Esophagus squamous epithelium (tissue), 5 donors: Measurements from ENCODE around the gene PXYLP1. TPM values are rescaled to one million over a fixed set of nuclear protein-coding genes. Genes with fewer than 3 reads are reported as not detected.

Source experiments
- DNase-seq: peaks from one replicate; lab custom pipeline; 2025; lab: John Stamatoyannopoulos, UW
- H3K27ac ChIP-seq, 4 donors: fragments of 200-600 bp; sonication (generic); one replicate each; pipeline ENCODE4 v1.5.1; 2016 to 2019; ENCODE audit warnings: mild to moderate bottlenecking in 1 of 4
- H3K27me3 ChIP-seq, 4 donors: fragments of 200-600 bp; sonication (generic); 1 replicate in 3 of 4; 2 replicates in 1 of 4; pipeline versions ENCODE4 v1.5.1 to v1.6.0; 2017 to 2021; ENCODE audit warnings: antibody characterized with exemption in 1 of 4
- H3K36me3 ChIP-seq, 3 donors: fragments of 200-600 bp; sonication (generic); one replicate each; pipeline ENCODE4 v1.5.1; 2016 to 2019
- H3K4me1 ChIP-seq, 3 donors: fragments of 200-600 bp; sonication (generic); one replicate each; pipeline ENCODE4 v1.5.1; 2017 to 2019
- H3K4me3 ChIP-seq, 4 donors: fragments of 200-600 bp; sonication (generic); 1 replicate in 3 of 4; 2 replicates in 1 of 4; pipeline ENCODE4 v1.5.1; 2016 to 2019; ENCODE audit warnings: mild to moderate bottlenecking in 2 of 4, moderate library complexity in 1 of 4
- H3K9me3 ChIP-seq, 3 donors: fragments of 200-600 bp; sonication (generic); one replicate each; pipeline ENCODE4 v1.5.1; 2016 to 2019
- POLR2A ChIP-seq, 4 donors: fragments of 450-650 bp; IDR thresholded peaks; one replicate each; pipeline ENCODE4 v1.6.1; 2017; ENCODE audit warnings: antibody characterized with exemption in 4 of 4, mild to moderate bottlenecking in 4 of 4, moderate library complexity in 3 of 4
- WGBS, 2 donors: methylation state at CpG; one replicate each; pipeline ENCODE4 v1.1.5; 2018; 5-methylcytosine and 5-hydroxymethylcytosine counted together
- intact Hi-C: fragments of 100-400 bp; cut with DNase I; formaldehyde crosslinking; loops from one replicate; pipeline ENCODE4 v1.15.0; 2022
- total RNA-seq, 4 donors: library from RNA; depleted of rRNA; stranded (reverse); fragments of >200 nt; gene quantifications; one replicate each; pipeline ENCODE4 v1.1.0, GENCODE V29; 2016
- TF ChIP-seq, protein P1 (sequence below), 6 experiments: fragments of 450-650 bp in 4 of 6; fragments of 200-600 bp in 2 of 6; sonication (generic) in 2 of 6; IDR thresholded peaks; one replicate each; pipeline ENCODE4 v1.5.1; 2016 to 2019; ENCODE audit warnings: antibody characterized with exemption in 6 of 6, mild to moderate bottlenecking in 4 of 6, moderate library complexity in 4 of 6
- donor health status: DM: yes; HTN: yes; CAD: no.

The PXYLP1 gene
- total RNA-seq, 4 donors from 2014 or later: 2.9 to 7.8 (median 4.1) TPM

DNA sequence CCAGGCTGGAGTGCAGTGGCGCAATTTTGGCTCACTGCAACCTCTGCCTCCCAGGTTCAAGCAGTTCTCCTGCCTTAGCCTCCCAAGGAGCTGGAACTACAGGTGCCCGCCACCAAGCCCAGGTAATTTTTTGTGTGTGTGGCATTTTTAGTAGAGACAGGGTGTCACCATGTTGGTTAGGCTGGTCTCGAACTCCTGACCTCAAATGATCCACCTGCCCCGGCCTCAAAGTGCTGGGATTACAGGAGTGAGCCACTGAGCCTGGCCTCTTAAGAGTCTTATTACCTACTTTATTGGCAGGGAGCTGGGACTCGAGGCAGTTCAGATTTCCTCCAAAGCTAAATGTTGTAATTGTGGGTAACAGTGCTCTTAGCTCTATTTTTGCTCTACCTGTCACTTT is 16.4 kb downstream of the PXYLP1 start:
- Histone ChIP-seq H3K9me3 (no peaks in the 10 kb centered on the region), H3K4me3 (no peak overlapping the region), H3K27me3 (no peaks in the 10 kb centered on the region), H3K4me1 (peaks cover 0 to 7% (median 0%) of the 10 kb centered on the region in 3 donors), H3K36me3 (no peaks in the 10 kb centered on the region), H3K27ac (no peak overlapping the region)
- DNase-seq: no peak
- intact Hi-C loops: no loop called here
- 84 to 90% methylated on average over 3 to 5 of the region's 5 CpGs for WGBS, 2 donors
- TF ChIP-seq POLR2A (IDR thresholded peaks at IDR 0.05): no peak
- TF ChIP-seq, protein P1, sequence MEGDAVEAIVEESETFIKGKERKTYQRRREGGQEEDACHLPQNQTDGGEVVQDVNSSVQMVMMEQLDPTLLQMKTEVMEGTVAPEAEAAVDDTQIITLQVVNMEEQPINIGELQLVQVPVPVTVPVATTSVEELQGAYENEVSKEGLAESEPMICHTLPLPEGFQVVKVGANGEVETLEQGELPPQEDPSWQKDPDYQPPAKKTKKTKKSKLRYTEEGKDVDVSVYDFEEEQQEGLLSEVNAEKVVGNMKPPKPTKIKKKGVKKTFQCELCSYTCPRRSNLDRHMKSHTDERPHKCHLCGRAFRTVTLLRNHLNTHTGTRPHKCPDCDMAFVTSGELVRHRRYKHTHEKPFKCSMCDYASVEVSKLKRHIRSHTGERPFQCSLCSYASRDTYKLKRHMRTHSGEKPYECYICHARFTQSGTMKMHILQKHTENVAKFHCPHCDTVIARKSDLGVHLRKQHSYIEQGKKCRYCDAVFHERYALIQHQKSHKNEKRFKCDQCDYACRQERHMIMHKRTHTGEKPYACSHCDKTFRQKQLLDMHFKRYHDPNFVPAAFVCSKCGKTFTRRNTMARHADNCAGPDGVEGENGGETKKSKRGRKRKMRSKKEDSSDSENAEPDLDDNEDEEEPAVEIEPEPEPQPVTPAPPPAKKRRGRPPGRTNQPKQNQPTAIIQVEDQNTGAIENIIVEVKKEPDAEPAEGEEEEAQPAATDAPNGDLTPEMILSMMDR (IDR thresholded peaks at IDR 0.05): no peak

DNA sequence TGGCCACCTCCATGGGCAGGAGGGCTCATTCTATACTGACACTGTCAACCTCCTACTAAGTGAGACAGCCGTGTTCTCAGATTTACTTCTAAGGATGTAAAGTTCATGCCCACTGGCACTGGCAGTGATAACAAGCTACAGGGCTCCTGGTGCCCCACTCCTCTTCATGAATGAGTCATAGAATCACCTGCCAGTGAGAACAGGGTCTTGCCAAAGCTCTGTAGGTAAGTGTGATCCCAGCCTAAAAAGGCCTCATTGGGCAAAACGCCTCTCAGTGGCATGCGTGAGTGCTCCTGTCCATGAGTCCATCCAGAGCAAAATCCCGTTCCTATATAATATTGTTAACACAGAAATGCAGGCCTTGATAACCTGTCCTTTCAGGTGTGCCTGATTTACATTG is 17.4 kb downstream of the PXYLP1 start:
- 56 to 71% methylated on average over 4 of the region's 4 CpGs for WGBS, 2 donors
- Histone ChIP-seq H3K4me1 (peaks cover 0 to 7% (median 0%) of the 10 kb centered on the region in 3 donors), H3K4me3 (no peak overlapping the region), H3K9me3 (no peaks in the 10 kb centered on the region), H3K27ac (no peak overlapping the region), H3K27me3 (no peaks in the 10 kb centered on the region), H3K36me3 (no peaks in the 10 kb centered on the region)
- intact Hi-C loops: no loop called here
- TF ChIP-seq, protein P1 (IDR thresholded peaks at IDR 0.05): no peak
- TF ChIP-seq POLR2A (IDR thresholded peaks at IDR 0.05): no peak
- no peak for DNase-seq

DNA sequence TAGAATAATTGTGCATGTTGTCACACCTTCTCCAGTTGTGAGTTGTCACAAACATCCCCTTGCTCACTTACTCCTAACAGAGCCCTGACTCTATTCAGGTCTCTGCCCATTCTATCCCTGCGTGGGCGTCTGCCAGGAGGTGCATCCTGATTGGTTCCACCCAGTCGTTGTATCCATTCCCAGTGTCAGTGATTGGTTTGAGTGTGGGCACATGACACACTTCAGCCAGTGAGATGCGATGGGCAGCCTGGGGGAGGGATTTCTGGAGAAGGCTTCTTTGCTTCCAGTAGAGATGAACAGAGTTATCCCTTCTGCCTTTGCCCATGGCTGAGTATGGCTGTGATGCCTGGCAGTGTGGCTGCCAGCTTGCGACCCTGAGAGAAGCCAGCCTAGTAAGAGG is 18.7 kb downstream of the PXYLP1 start:
- Histone ChIP-seq H3K4me3 (no peak overlapping the region), H3K36me3 (no peaks in the 10 kb centered on the region), H3K27me3 (no peaks in the 10 kb centered on the region), H3K27ac (no peak overlapping the region), H3K4me1 (peaks cover 0 to 7% (median 0%) of the 10 kb centered on the region in 3 donors), H3K9me3 (no peaks in the 10 kb centered on the region)
- TF ChIP-seq, protein P1 (IDR thresholded peaks at IDR 0.05): no peak
- TF ChIP-seq POLR2A (IDR thresholded peaks at IDR 0.05): no peak
- 55 to 72% methylated on average over 3 to 4 of the region's 5 CpGs for WGBS, 2 donors
- DNase-seq: no peak
- intact Hi-C loops: no loop called here

DNA sequence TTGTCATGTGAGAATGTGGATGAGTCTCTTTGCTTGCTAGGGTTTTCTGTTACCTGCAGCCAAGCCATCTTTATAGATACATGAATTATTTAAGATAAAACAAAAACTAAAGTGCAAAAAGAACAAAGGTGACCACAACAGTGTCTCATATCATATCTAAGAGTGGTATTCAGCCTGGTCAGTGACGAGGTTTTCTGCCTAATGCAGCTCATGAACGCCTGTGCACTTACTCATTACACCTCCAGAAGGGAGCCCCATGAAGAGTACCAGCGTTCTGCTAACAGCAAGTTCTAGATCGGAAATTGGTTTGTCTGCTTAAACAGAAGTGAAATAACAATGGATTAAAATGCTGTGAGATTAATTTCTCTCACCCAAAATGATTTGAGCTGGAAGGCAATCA is 19.2 kb downstream of the PXYLP1 start:
- Histone ChIP-seq H3K9me3 (no peaks in the 10 kb centered on the region), H3K4me1 (peaks cover 0 to 7% (median 0%) of the 10 kb centered on the region in 3 donors), H3K36me3 (no peaks in the 10 kb centered on the region), H3K27me3 (no peaks in the 10 kb centered on the region), H3K4me3 (no peak overlapping the region), H3K27ac (no peak overlapping the region)
- DNase-seq: no peak
- TF ChIP-seq, protein P1 (IDR thresholded peaks at IDR 0.05): no peak
- no peak for TF ChIP-seq POLR2A (IDR thresholded peaks at IDR 0.05)
- intact Hi-C loops: no loop called here
- WGBS, 2 donors: 85 to 89% methylated on average over 4 of the region's 4 CpGs

GRCh38 chr3:141253326-141253725 is 21.7 kb downstream of the PXYLP1 start:
- H3K4me3 ChIP-seq: no peak overlapping the region
- DNase-seq: no peak
- H3K36me3 ChIP-seq: no peaks in the 10 kb centered on the region
- 82 to 100% methylated on average over 2 of the region's 2 CpGs for WGBS, 2 donors
- H3K27me3 ChIP-seq: no peaks in the 10 kb centered on the region
- intact Hi-C loops: no loop called here
- H3K9me3 ChIP-seq: no peaks in the 10 kb centered on the region
- H3K4me1 ChIP-seq: peaks cover 0 to 7% (median 0%) of the 10 kb centered on the region in 3 donors
- TF ChIP-seq POLR2A (IDR thresholded peaks at IDR 0.05): no peak
- TF ChIP-seq, protein P1 (IDR thresholded peaks at IDR 0.05): no peak
- no peak overlapping the region for H3K27ac ChIP-seq
